ENCODE results near the gene CPOX. TPM values are rescaled to one million over a fixed set of nuclear protein-coding genes. Genes with fewer than 3 reads are reported as not detected.

The CPOX gene
- total and polyA plus RNA-seq, 9 donors = 10.8 to 16.0 (median 14.2) TPM

- peak; percentile 36 for DNase-seq
- Histone ChIP-seq H3K4me1 (ENCODE audit: control insufficient read depth, insufficient read depth, low read length) (peaks cover 9% of the 10 kb centered on the region), H3K9me3 (replicated peaks; ENCODE audit: control insufficient read depth, low read depth, low read length) (no peaks in the 10 kb centered on the region), H3K27me3 (ENCODE audit: control insufficient read depth, insufficient read depth, low read length) (no peaks in the 10 kb centered on the region), H3K27ac (ENCODE audit: low read length) (no peak overlapping the region), H3K4me3 (ENCODE audit: low read length) (no peak overlapping the region), H3K36me3 (ENCODE audit: control insufficient read depth, insufficient read depth, low read length) (no peaks in the 10 kb centered on the region)
- 0% methylated on average over 1 of the region's 1 CpG for WGBS (ENCODE audit: insufficient coverage)
Observed at GRCh38 chr3:98596541-98597500, 3.4 kb upstream of the CPOX start.

DNA sequence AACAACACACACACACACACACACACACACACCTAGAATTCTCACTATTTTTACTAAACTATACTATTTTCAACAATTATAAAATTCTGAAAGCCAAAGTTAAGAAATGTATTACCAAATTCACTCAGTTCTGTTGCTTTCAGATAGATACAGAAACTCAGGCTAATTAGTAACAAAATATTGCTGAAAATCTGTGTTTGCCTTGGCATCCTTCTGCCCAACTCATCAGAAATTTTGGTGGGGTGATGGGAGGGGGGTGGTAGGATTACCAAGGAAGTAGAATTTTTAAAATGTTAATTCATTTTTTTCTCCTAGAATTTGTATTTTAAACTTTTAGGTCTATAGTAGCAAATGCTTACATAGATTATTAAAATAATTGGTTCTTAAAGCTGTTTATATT, 2.7 kb upstream of the CPOX start:
- Histone ChIP-seq H3K27ac (ENCODE audit: low read length) (no peak overlapping the region), H3K4me1 (ENCODE audit: control insufficient read depth, insufficient read depth, low read length) (peaks cover 9% of the 10 kb centered on the region), H3K27me3 (ENCODE audit: control insufficient read depth, insufficient read depth, low read length) (no peaks in the 10 kb centered on the region), H3K4me3 (ENCODE audit: low read length) (no peak overlapping the region), H3K36me3 (ENCODE audit: control insufficient read depth, insufficient read depth, low read length) (no peaks in the 10 kb centered on the region), H3K9me3 (replicated peaks; ENCODE audit: control insufficient read depth, low read depth, low read length) (no peaks in the 10 kb centered on the region)
- DNase-seq = no peak

DNA sequence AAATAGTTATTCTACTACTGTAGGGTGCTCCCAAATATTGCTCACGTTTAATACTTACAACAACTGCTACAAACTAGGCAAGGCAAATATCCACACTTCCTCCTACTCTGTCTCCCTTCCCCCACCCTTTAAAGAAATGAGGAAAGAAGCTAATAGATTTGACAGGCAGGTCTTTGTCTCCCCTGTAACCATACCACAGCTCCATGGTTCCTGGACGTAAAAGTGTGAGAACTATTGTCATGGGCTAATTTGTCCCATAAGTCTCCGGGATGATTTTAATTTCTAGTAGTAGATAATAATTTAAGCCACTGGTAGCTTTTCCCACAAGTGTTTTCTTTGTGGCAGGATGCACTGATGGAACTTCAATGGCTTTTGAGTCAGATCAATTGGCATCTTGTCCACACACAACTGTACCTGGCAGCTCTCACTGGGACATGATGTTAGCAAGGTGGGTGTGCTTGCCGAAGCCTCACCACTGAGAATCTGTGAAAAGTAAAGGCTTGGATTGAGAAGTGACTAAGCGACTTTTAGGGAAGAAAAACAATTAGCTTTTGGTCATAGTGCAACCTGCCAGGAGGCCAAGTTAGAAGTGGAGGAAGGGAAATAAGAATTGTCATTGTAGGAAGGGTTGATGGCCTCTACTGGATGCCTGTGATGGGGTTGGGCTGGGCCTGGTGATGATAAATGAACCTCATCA, 1.4 kb upstream of the CPOX start:
- H3K36me3 ChIP-seq (ENCODE audit: control insufficient read depth, insufficient read depth, low read length) = peaks cover 4% of the 10 kb centered on the region

DNA sequence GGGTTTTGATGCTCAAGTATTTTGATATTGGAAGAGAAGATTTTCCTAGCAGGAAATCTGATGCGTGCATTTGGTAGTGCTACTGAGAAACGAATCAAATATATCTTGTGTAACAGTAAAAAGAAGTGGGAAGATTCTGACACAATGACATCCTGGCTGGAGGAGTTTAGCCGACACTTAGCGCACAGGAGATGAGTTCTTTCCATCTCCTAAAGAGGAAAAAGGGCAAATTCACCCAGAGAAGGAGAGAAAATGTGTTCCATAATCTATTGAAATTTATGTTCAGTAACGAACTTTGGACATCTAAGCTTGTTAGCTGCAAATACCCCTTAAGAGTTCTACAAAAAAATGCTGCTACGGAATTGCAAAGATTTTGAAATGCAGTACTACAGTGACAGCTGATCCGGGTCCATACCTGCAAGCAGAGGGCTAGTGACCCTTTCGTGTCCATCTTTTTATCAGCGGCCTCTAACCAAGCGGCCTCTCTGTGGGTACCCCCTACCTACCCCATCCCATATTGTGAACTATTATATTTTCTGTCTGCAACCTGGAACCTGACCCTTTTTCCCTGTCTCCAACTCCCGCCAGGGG, 971 bp downstream of the CPOX start:
- Histone ChIP-seq H3K4me3 (ENCODE audit: low read length) (peak overlapping the region; percentile 82), H3K36me3 (ENCODE audit: control insufficient read depth, insufficient read depth, low read length) (peaks cover 7% of the 10 kb centered on the region), H3K4me1 (ENCODE audit: control insufficient read depth, insufficient read depth, low read length) (peaks cover 9% of the 10 kb centered on the region), H3K27ac (ENCODE audit: low read length) (no peak overlapping the region), H3K9me3 (replicated peaks; ENCODE audit: control insufficient read depth, low read depth, low read length) (no peaks in the 10 kb centered on the region), H3K27me3 (ENCODE audit: control insufficient read depth, insufficient read depth, low read length) (no peaks in the 10 kb centered on the region)
- 0% methylated on average over 7 of the region's 11 CpGs for WGBS (ENCODE audit: insufficient coverage)
- DNase-seq = no peak

More for the DNA sequence above, 1.4 kb upstream of the CPOX start:
- 83% methylated on average over 2 of the region's 5 CpGs for WGBS (ENCODE audit: insufficient coverage)
- H3K9me3 ChIP-seq (replicated peaks; ENCODE audit: control insufficient read depth, low read depth, low read length) = no peaks in the 10 kb centered on the region
- H3K27me3 ChIP-seq (ENCODE audit: control insufficient read depth, insufficient read depth, low read length) = no peaks in the 10 kb centered on the region
- peaks cover 9% of the 10 kb centered on the region for H3K4me1 ChIP-seq (ENCODE audit: control insufficient read depth, insufficient read depth, low read length)
- H3K27ac ChIP-seq (ENCODE audit: low read length) = no peak overlapping the region
- DNase-seq = peak; percentile 29
- H3K4me3 ChIP-seq (ENCODE audit: low read length) = no peak overlapping the region

DNA sequence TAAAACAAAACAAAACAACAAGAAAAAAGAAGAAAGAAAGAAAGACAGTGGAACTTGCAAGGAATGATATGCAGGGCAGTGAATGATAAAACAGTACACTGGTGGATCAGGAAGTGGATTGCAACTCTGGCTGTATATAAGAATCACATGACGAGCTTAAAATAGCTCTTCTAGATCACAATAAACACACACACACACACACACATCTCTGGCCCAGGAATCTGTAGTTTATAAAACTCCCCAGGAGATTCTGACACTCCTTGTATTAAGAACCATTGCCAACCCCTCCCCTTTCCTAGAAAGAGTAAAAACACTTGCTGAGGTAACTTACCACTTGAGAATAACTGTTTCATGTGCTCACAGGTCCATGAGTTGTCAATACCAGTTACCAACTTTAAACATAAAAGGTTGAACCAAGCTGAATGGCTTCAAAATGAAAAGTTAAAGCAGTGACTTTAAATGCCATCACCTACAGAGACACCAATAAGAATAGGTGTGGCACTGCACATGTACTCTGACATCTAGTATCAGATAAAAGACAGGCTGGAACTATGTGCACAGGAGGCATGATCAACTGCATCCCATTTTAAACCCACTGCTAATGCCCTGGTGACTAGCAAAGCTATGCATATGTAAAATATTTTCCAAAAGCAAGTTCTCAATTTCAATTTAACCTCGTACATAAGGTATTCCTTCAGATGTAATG, 3.9 kb downstream of the CPOX start:
- WGBS (ENCODE audit: insufficient coverage) = no CpG with 5 or more reads among the region's 2 CpGs
- Histone ChIP-seq H3K4me3 (ENCODE audit: low read length) (no peak overlapping the region), H3K36me3 (ENCODE audit: control insufficient read depth, insufficient read depth, low read length) (peaks cover 19% of the 10 kb centered on the region), H3K4me1 (ENCODE audit: control insufficient read depth, insufficient read depth, low read length) (peaks cover 9% of the 10 kb centered on the region), H3K27ac (ENCODE audit: low read length) (no peak overlapping the region), H3K9me3 (replicated peaks; ENCODE audit: control insufficient read depth, low read depth, low read length) (no peaks in the 10 kb centered on the region), H3K27me3 (ENCODE audit: control insufficient read depth, insufficient read depth, low read length) (no peaks in the 10 kb centered on the region)
- DNase-seq = no peak

GRCh38 chr3:98588065-98588464, 5.3 kb downstream of the CPOX start:
- Histone ChIP-seq H3K27ac (ENCODE audit: low read length) (no peak overlapping the region), H3K4me3 (ENCODE audit: low read length) (no peak overlapping the region), H3K27me3 (ENCODE audit: control insufficient read depth, insufficient read depth, low read length) (no peaks in the 10 kb centered on the region), H3K36me3 (ENCODE audit: control insufficient read depth, insufficient read depth, low read length) (peaks cover 23% of the 10 kb centered on the region), H3K4me1 (ENCODE audit: control insufficient read depth, insufficient read depth, low read length) (peaks cover 5% of the 10 kb centered on the region), H3K9me3 (replicated peaks; ENCODE audit: control insufficient read depth, low read depth, low read length) (no peaks in the 10 kb centered on the region)
- no peak for DNase-seq

GRCh38 chr3:98587654-98588053, 5.8 kb downstream of the CPOX start:
- Histone ChIP-seq H3K4me1 (ENCODE audit: control insufficient read depth, insufficient read depth, low read length) (peaks cover 2% of the 10 kb centered on the region), H3K27ac (ENCODE audit: low read length) (no peak overlapping the region), H3K36me3 (ENCODE audit: control insufficient read depth, insufficient read depth, low read length) (peaks cover 23% of the 10 kb centered on the region), H3K4me3 (ENCODE audit: low read length) (no peak overlapping the region), H3K9me3 (replicated peaks; ENCODE audit: control insufficient read depth, low read depth, low read length) (no peaks in the 10 kb centered on the region), H3K27me3 (ENCODE audit: control insufficient read depth, insufficient read depth, low read length) (no peaks in the 10 kb centered on the region)
- no CpG with 5 or more reads among the region's 2 CpGs for WGBS (ENCODE audit: insufficient coverage)
- no peak for DNase-seq

GRCh38 chr3:98584547-98584946, 8.9 kb downstream of the CPOX start:
- H3K9me3 ChIP-seq (replicated peaks; ENCODE audit: control insufficient read depth, low read depth, low read length) = no peaks in the 10 kb centered on the region
- no peaks in the 10 kb centered on the region for H3K27me3 ChIP-seq (ENCODE audit: control insufficient read depth, insufficient read depth, low read length)
- WGBS (ENCODE audit: insufficient coverage) = 20% methylated on average over 1 of the region's 2 CpGs
- H3K27ac ChIP-seq (ENCODE audit: low read length) = no peak overlapping the region
- no peak for DNase-seq
- peaks cover 19% of the 10 kb centered on the region for H3K36me3 ChIP-seq (ENCODE audit: control insufficient read depth, insufficient read depth, low read length)
- no peaks in the 10 kb centered on the region for H3K4me1 ChIP-seq (ENCODE audit: control insufficient read depth, insufficient read depth, low read length)
- no peak overlapping the region for H3K4me3 ChIP-seq (ENCODE audit: low read length)

- H3K27ac ChIP-seq (ENCODE audit: low read length) = no peak overlapping the region
- 60% methylated on average over 1 of the region's 4 CpGs for WGBS (ENCODE audit: insufficient coverage)
- H3K36me3 ChIP-seq (ENCODE audit: control insufficient read depth, insufficient read depth, low read length) = peaks cover 17% of the 10 kb centered on the region
- no peak for DNase-seq
- no peaks in the 10 kb centered on the region for H3K27me3 ChIP-seq (ENCODE audit: control insufficient read depth, insufficient read depth, low read length)
- no peaks in the 10 kb centered on the region for H3K4me1 ChIP-seq (ENCODE audit: control insufficient read depth, insufficient read depth, low read length)
- H3K9me3 ChIP-seq (replicated peaks; ENCODE audit: control insufficient read depth, low read depth, low read length) = no peaks in the 10 kb centered on the region
- no peak overlapping the region for H3K4me3 ChIP-seq (ENCODE audit: low read length)
Observed at GRCh38 chr3:98583766-98584165, 9.6 kb downstream of the CPOX start.

DNA sequence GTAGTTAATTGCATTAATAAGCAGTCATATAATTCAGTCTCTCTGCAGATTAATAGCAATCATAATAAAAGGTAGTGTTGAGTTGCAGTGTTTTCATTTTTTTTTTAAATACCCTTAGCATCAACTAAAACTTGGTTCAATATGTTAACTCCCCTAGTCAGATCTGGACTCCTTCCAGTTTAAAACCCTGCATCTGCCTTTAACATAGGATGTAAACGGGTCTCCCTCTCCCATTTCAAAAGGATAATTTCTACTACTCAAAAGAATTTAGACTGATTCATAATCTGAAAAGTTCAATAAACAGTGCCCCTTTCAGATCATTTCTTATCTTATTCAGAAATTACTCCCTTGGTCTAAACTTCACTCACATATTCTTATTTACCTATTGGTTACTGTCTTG, 11.4 kb downstream of the CPOX start:
- Histone ChIP-seq H3K27me3 (ENCODE audit: control insufficient read depth, insufficient read depth, low read length) (no peaks in the 10 kb centered on the region), H3K36me3 (ENCODE audit: control insufficient read depth, insufficient read depth, low read length) (peaks cover 16% of the 10 kb centered on the region), H3K4me3 (ENCODE audit: low read length) (no peak overlapping the region), H3K4me1 (ENCODE audit: control insufficient read depth, insufficient read depth, low read length) (no peaks in the 10 kb centered on the region), H3K9me3 (replicated peaks; ENCODE audit: control insufficient read depth, low read depth, low read length) (no peaks in the 10 kb centered on the region), H3K27ac (ENCODE audit: low read length) (no peak overlapping the region)
- no peak for DNase-seq
- WGBS (ENCODE audit: insufficient coverage) = 100% methylated on average over 1 of the region's 1 CpG
